GM19193 (cell line): ENCODE measurements around the gene DDX52.

ENCODE experiments used
- POLR2A ChIP-seq: IDR thresholded peaks from 4 replicates; pipeline ENCODE4 v1.6.1; 2011; ENCODE audit not compliant: insufficient read depth, insufficient read length; ENCODE audit errors: extremely low read depth

Gene DDX52

GRCh38 chr17:37567538-37567937 is 75.7 kb downstream of the DDX52 start:
- no peak for TF ChIP-seq POLR2A

GRCh38 chr17:37567137-37567536 is 76.1 kb downstream of the DDX52 start:
- no peak for TF ChIP-seq POLR2A

GRCh38 chr17:37564252-37564651 is 79.0 kb downstream of the DDX52 start:
- no peak for TF ChIP-seq POLR2A

- no peak for TF ChIP-seq POLR2A
Measured at GRCh38 chr17:37562016-37562745, 81.1 kb downstream of the DDX52 start.
